ENCODE results near the gene IRX3. TPM values are rescaled to one million over a fixed set of nuclear protein-coding genes. Genes with fewer than 3 reads are reported as not detected.

Gene IRX3
- total and polyA plus RNA-seq, 9 donors, result 0.47 to 18.6 (median 1.8) TPM

- TF ChIP-seq CTCF (IDR thresholded peaks at IDR 0.05) (no peak), EP300 (IDR thresholded peaks at IDR 0.05) (no peak), POLR2A (IDR thresholded peaks at IDR 0.05) (no peak)
- intact Hi-C loops (cut with DNase I), result loop anchor here in 1 of 4 donors (5.0 kb wide), 1 partner anchor 771 kb away; no protein-coding TSS in a partner anchor
- Histone ChIP-seq H3K36me3 (no peaks in the 10 kb centered on the region), H3K4me3 (no peak overlapping the region), H3K4me1 (ENCODE audit: insufficient read depth) (no peaks in the 10 kb centered on the region), H3K9me3 (no peaks in the 10 kb centered on the region), H3K27me3 (no peaks in the 10 kb centered on the region), H3K27ac (no peak overlapping the region)
- no peak for DNase-seq
- 73 to 79% (median 79%) methylated on average over 4 of the region's 4 CpGs for WGBS, 3 donors
Observed at GRCh38 chr16:54313789-54314188, 27.2 kb upstream of the IRX3 start.

- Histone ChIP-seq H3K36me3 (no peaks in the 10 kb centered on the region), H3K27me3 (no peaks in the 10 kb centered on the region), H3K4me1 (ENCODE audit: insufficient read depth) (no peaks in the 10 kb centered on the region), H3K9me3 (no peaks in the 10 kb centered on the region), H3K27ac (no peak overlapping the region), H3K4me3 (no peak overlapping the region)
- TF ChIP-seq EP300 (IDR thresholded peaks at IDR 0.05), result no peak
- DNase-seq, result no peak
- 90 to 97% (median 95%) methylated on average over 3 of the region's 3 CpGs for WGBS, 3 donors
- intact Hi-C loops (cut with DNase I), result loop anchor here in 1 of 4 donors (5.0 kb wide), 1 partner anchor 770 kb away; no protein-coding TSS in a partner anchor
Observed at GRCh38 chr16:54312502-54312991, 26.0 kb upstream of the IRX3 start.

- Histone ChIP-seq H3K4me3 (no peak overlapping the region), H3K36me3 (no peaks in the 10 kb centered on the region), H3K27ac (no peak overlapping the region), H3K4me1 (ENCODE audit: insufficient read depth) (no peaks in the 10 kb centered on the region), H3K27me3 (no peaks in the 10 kb centered on the region), H3K9me3 (no peaks in the 10 kb centered on the region)
- intact Hi-C loops (cut with DNase I), result no loop called here
- TF ChIP-seq CTCF (IDR thresholded peaks at IDR 0.05) (no peak), EP300 (IDR thresholded peaks at IDR 0.05) (no peak), POLR2A (IDR thresholded peaks at IDR 0.05) (no peak)
- DNase-seq, result no peak
- WGBS, 3 donors, result 58 to 66% (median 62%) methylated on average over 5 of the region's 5 CpGs
Observed at GRCh38 chr16:54309341-54309740, 22.8 kb upstream of the IRX3 start.

GRCh38 chr16:54305080-54305479, 18.5 kb upstream of the IRX3 start:
- WGBS, 3 donors, result 69 to 75% (median 74%) methylated on average over 3 of the region's 3 CpGs
- Histone ChIP-seq H3K4me1 (ENCODE audit: insufficient read depth) (no peaks in the 10 kb centered on the region), H3K36me3 (no peaks in the 10 kb centered on the region), H3K4me3 (no peak overlapping the region), H3K27ac (no peak overlapping the region), H3K9me3 (no peaks in the 10 kb centered on the region), H3K27me3 (no peaks in the 10 kb centered on the region)
- TF ChIP-seq CTCF (IDR thresholded peaks at IDR 0.05) (no peak), POLR2A (IDR thresholded peaks at IDR 0.05) (no peak), EP300 (IDR thresholded peaks at IDR 0.05) (no peak)
- DNase-seq, result no peak
- intact Hi-C loops (cut with DNase I), result no loop called here

GRCh38 chr16:54303613-54304012, 17.0 kb upstream of the IRX3 start:
- no peak overlapping the region for H3K27ac ChIP-seq
- no peak overlapping the region for H3K4me3 ChIP-seq
- H3K36me3 ChIP-seq, result no peaks in the 10 kb centered on the region
- no peaks in the 10 kb centered on the region for H3K4me1 ChIP-seq (ENCODE audit: insufficient read depth)
- WGBS, 3 donors, result 69 to 70% (median 70%) methylated on average over 8 of the region's 8 CpGs
- no peaks in the 10 kb centered on the region for H3K27me3 ChIP-seq
- TF ChIP-seq EP300 (IDR thresholded peaks at IDR 0.05) (no peak), POLR2A (IDR thresholded peaks at IDR 0.05) (no peak), CTCF (IDR thresholded peaks at IDR 0.05) (no peak)
- intact Hi-C loops (cut with DNase I), result no loop called here
- DNase-seq, result no peak
- no peaks in the 10 kb centered on the region for H3K9me3 ChIP-seq

All from ovary (tissue), 9 donors.